ENCODE measurements around the gene NDST1. TPM values are rescaled to one million over a fixed set of nuclear protein-coding genes. Genes with fewer than 3 reads are reported as not detected.

NDST1 gene
- polyA plus RNA-seq, 1 of the 3 experiments (the other 2 are of a cell fraction): 29.2 TPM

GRCh38 chr5:150559701-150560100, 51.8 kb downstream of the NDST1 start:
- DNase-seq: no peak
- Histone ChIP-seq H3K4me2 (no peak overlapping the region), H2AFZ (ENCODE audit: low read depth) (no peak overlapping the region), H3K36me3 (replicated peaks in 1 of 2; ENCODE audit: control insufficient read depth in 1 of 2, insufficient read depth in 2 of 2, low read length in 1 of 2) (peaks cover 0 to 32% of the 10 kb centered on the region in 2 experiments), H3K27ac (ENCODE audit: low read depth in 2 of 2, low read length in 1 of 2) (no peak overlapping the region), H3K4me3 (ENCODE audit: low read depth in 2 of 2, low read length in 1 of 2) (no peak overlapping the region), H3K79me2 (ENCODE audit: insufficient read depth) (no peaks in the 10 kb centered on the region), H3F3A (replicated peaks; ENCODE audit: insufficient read depth) (no peaks in the 10 kb centered on the region), H4K20me1 (ENCODE audit: insufficient read depth) (no peaks in the 10 kb centered on the region), H3K9me2 (no peaks in the 10 kb centered on the region), H3K4me1 (ENCODE audit: control insufficient read depth in 1 of 2, insufficient read depth in 2 of 2, low read depth in 1 of 2, low read length in 1 of 2) (peaks cover 6 to 13% of the 10 kb centered on the region in 2 experiments; a peak in 2 of 4 replicates), H3K9me3 (peaks cover 3% of the 10 kb centered on the region; the same call in 1 of the 2 replicates), H3K27me3 (ENCODE audit: insufficient read depth) (no peaks in the 10 kb centered on the region), H3K9ac (no peak overlapping the region)
- POLR2A ChIA-PET: interaction anchor here (0.5 to 2.1 kb wide), 7 partner anchors 42 to 222 kb away, joined by 3 to 9 read pairs (median 3); partner anchors contain the start of gene MYOZ3
- CTCF ChIA-PET: interaction anchor here (0.7 to 7.6 kb wide), 46 partner anchors 9 to 555 kb away, joined by 3 to 160 read pairs (median 6); partner anchors contain the start of genes IRGM, MYOZ3, RBM22 and RPS14
- WGBS (ENCODE audit: low lambda C conversion rate): 65% methylated on average over 4 of the region's 4 CpGs
- TF ChIP-seq NFIC (IDR thresholded peaks at IDR 0.05; ENCODE audit: borderline replicate concordance) (no peak), TEAD4 (IDR thresholded peaks at IDR 0.05; ENCODE audit: borderline replicate concordance, insufficient read depth) (no peak), FOSL2 (IDR thresholded peaks at IDR 0.05; ENCODE audit: borderline replicate concordance, low read depth) (no peak), RFX5 (IDR thresholded peaks at IDR 0.05; ENCODE audit: low read length) (no peak), RAD21 (IDR thresholded peaks at IDR 0.05; ENCODE audit: low read length) (no peak), RCOR1 (IDR thresholded peaks at IDR 0.05; ENCODE audit: low read length) (no peak), EP300 (IDR thresholded peaks at IDR 0.05; ENCODE audit: borderline replicate concordance in 1 of 2, low read depth in 1 of 2, low read length in 1 of 2) (no peak), PBX3 (IDR thresholded peaks at IDR 0.05) (no peak), MXI1 (IDR thresholded peaks at IDR 0.05; ENCODE audit: low read depth, low read length) (no peak)
- TF ChIP-seq, protein P1, sequence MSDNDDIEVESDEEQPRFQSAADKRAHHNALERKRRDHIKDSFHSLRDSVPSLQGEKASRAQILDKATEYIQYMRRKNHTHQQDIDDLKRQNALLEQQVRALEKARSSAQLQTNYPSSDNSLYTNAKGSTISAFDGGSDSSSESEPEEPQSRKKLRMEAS (IDR thresholded peaks at IDR 0.05; ENCODE audit: low read depth): no peak
- TF ChIP-seq, protein P2, sequence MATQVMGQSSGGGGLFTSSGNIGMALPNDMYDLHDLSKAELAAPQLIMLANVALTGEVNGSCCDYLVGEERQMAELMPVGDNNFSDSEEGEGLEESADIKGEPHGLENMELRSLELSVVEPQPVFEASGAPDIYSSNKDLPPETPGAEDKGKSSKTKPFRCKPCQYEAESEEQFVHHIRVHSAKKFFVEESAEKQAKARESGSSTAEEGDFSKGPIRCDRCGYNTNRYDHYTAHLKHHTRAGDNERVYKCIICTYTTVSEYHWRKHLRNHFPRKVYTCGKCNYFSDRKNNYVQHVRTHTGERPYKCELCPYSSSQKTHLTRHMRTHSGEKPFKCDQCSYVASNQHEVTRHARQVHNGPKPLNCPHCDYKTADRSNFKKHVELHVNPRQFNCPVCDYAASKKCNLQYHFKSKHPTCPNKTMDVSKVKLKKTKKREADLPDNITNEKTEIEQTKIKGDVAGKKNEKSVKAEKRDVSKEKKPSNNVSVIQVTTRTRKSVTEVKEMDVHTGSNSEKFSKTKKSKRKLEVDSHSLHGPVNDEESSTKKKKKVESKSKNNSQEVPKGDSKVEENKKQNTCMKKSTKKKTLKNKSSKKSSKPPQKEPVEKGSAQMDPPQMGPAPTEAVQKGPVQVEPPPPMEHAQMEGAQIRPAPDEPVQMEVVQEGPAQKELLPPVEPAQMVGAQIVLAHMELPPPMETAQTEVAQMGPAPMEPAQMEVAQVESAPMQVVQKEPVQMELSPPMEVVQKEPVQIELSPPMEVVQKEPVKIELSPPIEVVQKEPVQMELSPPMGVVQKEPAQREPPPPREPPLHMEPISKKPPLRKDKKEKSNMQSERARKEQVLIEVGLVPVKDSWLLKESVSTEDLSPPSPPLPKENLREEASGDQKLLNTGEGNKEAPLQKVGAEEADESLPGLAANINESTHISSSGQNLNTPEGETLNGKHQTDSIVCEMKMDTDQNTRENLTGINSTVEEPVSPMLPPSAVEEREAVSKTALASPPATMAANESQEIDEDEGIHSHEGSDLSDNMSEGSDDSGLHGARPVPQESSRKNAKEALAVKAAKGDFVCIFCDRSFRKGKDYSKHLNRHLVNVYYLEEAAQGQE (IDR thresholded peaks at IDR 0.05; ENCODE audit: low read depth, low read length): no peak
